Epithelial cell of umbilical artery (primary cell): ENCODE data around the gene MCUR1. TPM values are rescaled to one million over a fixed set of nuclear protein-coding genes. Genes with fewer than 3 reads are reported as not detected.

Source experiments
- total RNA-seq: library from RNA; depleted of rRNA; stranded (reverse); fragments of >200 nt; gene quantifications from 2 replicates; pipeline ENCODE4 v1.2.3, GENCODE V29; 2014

Gene MCUR1
- 6.4 and 6.5 TPM in 2 replicates for total RNA-seq

GRCh38 chr6:13814176-13814937 lies at the start of gene MCUR1:
MCUR1 (minus strand) TSS chr6:13814557; CDS start chr6:13814429, 128 bp downstream.

Other genes with a start within 250 kb of the MCUR1 start
- gene SIRT5, start 240.0 kb downstream of the MCUR1 start, total RNA-seq = 6.8 and 11.1 TPM in 2 replicates
- gene NOL7, start 199.2 kb downstream of the MCUR1 start, total RNA-seq = 84.5 and 101 TPM in 2 replicates
- gene RANBP9, start 102.7 kb downstream of the MCUR1 start, total RNA-seq = 18.5 and 22.3 TPM in 2 replicates
- 0.32 and 0.61 TPM in 2 replicates for gene RNF182, start 110.4 kb upstream of the MCUR1 start, total RNA-seq